K562 (cell line): ENCODE measurements around the gene PSMD4. TPM values are rescaled to one million over a fixed set of nuclear protein-coding genes. Genes with fewer than 3 reads are reported as not detected.
A peak's percentile ranks its signal among the peaks of the same experiment; 100 is the strongest.

Experiments
- ESRRA ChIP-seq: fragments of 450-650 bp; IDR thresholded peaks from 2 replicates; pipeline ENCODE4 v1.6.1; 2014; ENCODE audit warnings: low read depth, mild to moderate bottlenecking, moderate library complexity, borderline replicate concordance
- GMEB1 ChIP-seq: fragments of 250-450 bp; sonication (Bioruptor Pico); IDR thresholded peaks from 2 replicates; pipeline ENCODE4 v1.4.0; 2020; ENCODE audit warnings: mild to moderate bottlenecking
- HSF4 ChIP-seq: fragments of 250-450 bp; sonication (Bioruptor Pico); IDR thresholded peaks from 2 replicates; pipeline ENCODE4 v2.1.2; 2022; ENCODE audit warnings: mild to moderate bottlenecking, moderate library complexity, borderline replicate concordance
- KAT2B ChIP-seq: IDR thresholded peaks from one replicate; pipeline ENCODE4 v1.6.1; 2012; ENCODE audit warnings: low read depth, mild to moderate bottlenecking, control low read depth, inconsistent platforms, low read length, moderate library complexity
- KAT8 ChIP-seq: fragments of 450-650 bp; IDR thresholded peaks from 2 replicates; pipeline ENCODE4 v1.6.1; 2016; ENCODE audit warnings: low read depth, mild to moderate bottlenecking
- MTA3 ChIP-seq: fragments of 450-650 bp; formaldehyde crosslinking; IDR thresholded peaks from 2 replicates; pipeline ENCODE4 v1.6.1; 2017; ENCODE audit warnings: mild to moderate bottlenecking, borderline replicate concordance
- NR2C2 ChIP-seq, 2 experiments: fragments of 200-800 bp in 1 of 2; sonication (Bioruptor generic) in 1 of 2; sonication (generic) in 1 of 2; formaldehyde crosslinking in 1 of 2; IDR thresholded peaks; 2 replicates each; pipeline versions ENCODE4 v1.6.1 to v1.8.0; 2016 to 2022; ENCODE audit warnings: mild to moderate bottlenecking in 1 of 2, missing compliant biosample characterization in 1 of 2, missing genetic modification characterization in 1 of 2, missing genetic modification reagents in 1 of 2
- PHB2 ChIP-seq: fragments of 450-650 bp; IDR thresholded peaks from 2 replicates; pipeline ENCODE4 v1.6.1; 2017; ENCODE audit warnings: low read depth
- POLR3G ChIP-seq: IDR thresholded peaks from 2 replicates; pipeline ENCODE4 v1.6.1; 2011; ENCODE audit not compliant: insufficient read length, insufficient replicate concordance; ENCODE audit errors: extremely low read depth
- RAD51 ChIP-seq: fragments of 450-650 bp; IDR thresholded peaks from 2 replicates; pipeline ENCODE4 v1.7.1; 2016; ENCODE audit warnings: low read depth, mild to moderate bottlenecking, borderline replicate concordance
- SIN3A ChIP-seq, 2 experiments: fragments of 150-350 bp in 1 of 2; IDR thresholded peaks; 2 replicates each; pipeline ENCODE4 v1.6.1; 2011 to 2016; ENCODE audit warnings: borderline replicate concordance in 2 of 2, low read depth in 2 of 2, low read length in 2 of 2, mild to moderate bottlenecking in 2 of 2, moderate library complexity in 2 of 2; ENCODE audit not compliant: control insufficient read depth in 1 of 2
- SPI1 ChIP-seq: IDR thresholded peaks from 2 replicates; pipeline ENCODE4 v1.6.1; 2011; ENCODE audit warnings: low read depth, low read length, control low read depth, borderline replicate concordance
- XRCC4 ChIP-seq: IDR thresholded peaks from one replicate; pipeline ENCODE4 v1.6.1; 2011; ENCODE audit not compliant: insufficient read depth, insufficient read length; ENCODE audit errors: extremely low read depth
- polyA plus RNA-seq, 8 experiments: library from polyadenylated mRNA; depleted of rRNA in 4 of 8; stranded (reverse) in 5 of 8; unstranded in 3 of 8; fragments of >200 nt; fragmentation: Nextera tagmentation in 2 of 8; fragmentation: Illumina TruSeq in 1 of 8; extraction: Ambion mirVana in 2 of 8; extraction: Trizol in 1 of 8; gene quantifications; 2 replicates each; pipeline versions ENCODE4 v1.2.1 to v1.2.3, GENCODE V29; 2011 to 2014; ENCODE audit warnings: inconsistent platforms in 1 of 8, missing spikeins in 1 of 8
- total RNA-seq, 7 experiments: library from RNA; depleted of rRNA in 6 of 7; stranded (reverse); fragments of >200 nt in 6 of 7; fragmentation: Illumina TruSeq in 2 of 7; extraction: Trizol in 2 of 7; gene quantifications; 2 replicates each; pipeline versions ENCODE4 v1.2.1 to v1.2.3, GENCODE V29; 2011 to 2021; ENCODE audit warnings: low replicate concordance in 1 of 7
- TF ChIP-seq, protein P1 (sequence below): fragments of 450-650 bp; IDR thresholded peaks from 2 replicates; pipeline ENCODE4 v1.6.1; 2018; ENCODE audit not compliant: partially characterized antibody
- TF ChIP-seq, protein P2 (sequence below): fragments of 250-450 bp; sonication (Bioruptor Pico); IDR thresholded peaks from 2 replicates; pipeline ENCODE4 v1.4.0; 2020

Gene PSMD4
- total and polyA plus RNA-seq, 9 of the 15 experiments (the other 6 are each of a cell fraction or from before 2014, with no cell fraction given) = 194 to 353 (median 295) TPM

GRCh38 chr1:151281969-151282882 is 27.7 kb downstream of the PSMD4 start, which contains the start of gene ZNF687 (continued):
- TF ChIP-seq, protein P1, sequence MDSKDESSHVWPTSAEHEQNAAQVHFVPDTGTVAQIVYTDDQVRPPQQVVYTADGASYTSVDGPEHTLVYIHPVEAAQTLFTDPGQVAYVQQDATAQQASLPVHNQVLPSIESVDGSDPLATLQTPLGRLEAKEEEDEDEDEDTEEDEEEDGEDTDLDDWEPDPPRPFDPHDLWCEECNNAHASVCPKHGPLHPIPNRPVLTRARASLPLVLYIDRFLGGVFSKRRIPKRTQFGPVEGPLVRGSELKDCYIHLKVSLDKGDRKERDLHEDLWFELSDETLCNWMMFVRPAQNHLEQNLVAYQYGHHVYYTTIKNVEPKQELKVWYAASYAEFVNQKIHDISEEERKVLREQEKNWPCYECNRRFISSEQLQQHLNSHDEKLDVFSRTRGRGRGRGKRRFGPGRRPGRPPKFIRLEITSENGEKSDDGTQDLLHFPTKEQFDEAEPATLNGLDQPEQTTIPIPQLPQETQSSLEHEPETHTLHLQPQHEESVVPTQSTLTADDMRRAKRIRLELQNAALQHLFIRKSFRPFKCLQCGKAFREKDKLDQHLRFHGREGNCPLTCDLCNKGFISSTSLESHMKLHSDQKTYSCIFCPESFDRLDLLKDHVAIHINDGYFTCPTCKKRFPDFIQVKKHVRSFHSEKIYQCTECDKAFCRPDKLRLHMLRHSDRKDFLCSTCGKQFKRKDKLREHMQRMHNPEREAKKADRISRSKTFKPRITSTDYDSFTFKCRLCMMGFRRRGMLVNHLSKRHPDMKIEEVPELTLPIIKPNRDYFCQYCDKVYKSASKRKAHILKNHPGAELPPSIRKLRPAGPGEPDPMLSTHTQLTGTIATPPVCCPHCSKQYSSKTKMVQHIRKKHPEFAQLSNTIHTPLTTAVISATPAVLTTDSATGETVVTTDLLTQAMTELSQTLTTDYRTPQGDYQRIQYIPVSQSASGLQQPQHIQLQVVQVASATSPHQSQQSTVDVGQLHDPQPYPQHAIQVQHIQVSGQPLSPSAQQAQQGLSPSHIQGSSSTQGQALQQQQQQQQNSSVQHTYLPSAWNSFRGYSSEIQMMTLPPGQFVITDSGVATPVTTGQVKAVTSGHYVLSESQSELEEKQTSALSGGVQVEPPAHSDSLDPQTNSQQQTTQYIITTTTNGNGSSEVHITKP = peak; percentile 79
- TF ChIP-seq GMEB1 (no peak), MTA3 (no peak; the same call in none of the 2 replicates), PHB2 (no peak), KAT2B (no peak), RAD51 (no peak), XRCC4 (no peak), SIN3A (IDR thresholded peaks at IDR 0.05; ENCODE audit: borderline replicate concordance in 2 of 2, control insufficient read depth in 1 of 2, low read depth in 2 of 2, low read length in 2 of 2) (peak; percentile 58 to 76; a peak in 2 of 4 replicates), NR2C2 (CRISPR knock-in tag; IDR thresholded peaks at IDR 0.05) (no peak), NR2C2 (tag; IDR thresholded peaks at IDR 0.05) (peak; percentile 44; the same call in 1 of the 2 replicates), SPI1 (0 out of 2 replicates have a peak, but pooled peaks have one; percentile 2), HSF4 (no peak), KAT8 (peak; percentile 49; the same call in 1 of the 2 replicates), ESRRA (no peak), POLR3G (no peak)
- TF ChIP-seq, protein P2, sequence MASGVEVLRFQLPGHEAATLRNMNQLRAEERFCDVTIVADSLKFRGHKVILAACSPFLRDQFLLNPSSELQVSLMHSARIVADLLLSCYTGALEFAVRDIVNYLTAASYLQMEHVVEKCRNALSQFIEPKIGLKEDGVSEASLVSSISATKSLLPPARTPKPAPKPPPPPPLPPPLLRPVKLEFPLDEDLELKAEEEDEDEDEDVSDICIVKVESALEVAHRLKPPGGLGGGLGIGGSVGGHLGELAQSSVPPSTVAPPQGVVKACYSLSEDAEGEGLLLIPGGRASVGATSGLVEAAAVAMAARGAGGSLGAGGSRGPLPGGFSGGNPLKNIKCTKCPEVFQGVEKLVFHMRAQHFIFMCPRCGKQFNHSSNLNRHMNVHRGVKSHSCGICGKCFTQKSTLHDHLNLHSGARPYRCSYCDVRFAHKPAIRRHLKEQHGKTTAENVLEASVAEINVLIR (CRISPR knock-in tag) = 0 out of 2 replicates have a peak, but pooled peaks have one; percentile 32
